K562 (cell line): ENCODE results near the gene BCAS3. TPM values are rescaled to one million over a fixed set of nuclear protein-coding genes. Genes with fewer than 3 reads are reported as not detected.

ENCODE experiments used
- ADNP ChIP-seq: fragments of 200-800 bp; sonication (Bioruptor generic); IDR thresholded peaks from 2 replicates; pipeline ENCODE4 v1.6.1; 2016; ENCODE audit warnings: missing genetic modification characterization, missing compliant biosample characterization
- BRD4 ChIP-seq: fragments of 200-600 bp; sonication (generic); IDR thresholded peaks from 2 replicates; pipeline ENCODE4 v1.6.1; 2017; ENCODE audit warnings: inconsistent platforms
- BRF1 ChIP-seq: IDR thresholded peaks from 3 replicates; pipeline ENCODE4 v1.6.1; 2011; ENCODE audit warnings: borderline replicate concordance, mild to moderate bottlenecking; ENCODE audit not compliant: insufficient read length; ENCODE audit errors: extremely low read depth
- CC2D1A ChIP-seq: fragments of 450-650 bp; IDR thresholded peaks from 2 replicates; pipeline ENCODE4 v1.6.1; 2017; ENCODE audit warnings: mild to moderate bottlenecking
- CHD4 ChIP-seq: fragments of 200-600 bp; sonication (generic); IDR thresholded peaks from 3 replicates; pipeline ENCODE4 v1.6.1; 2012; ENCODE audit warnings: low read depth, mild to moderate bottlenecking, mixed read lengths, low read length, inconsistent platforms; ENCODE audit not compliant: insufficient read depth, insufficient replicate concordance, poor library complexity, severe bottlenecking
- HBP1 ChIP-seq: fragments of 450-650 bp; formaldehyde crosslinking; IDR thresholded peaks from 2 replicates; pipeline ENCODE4 v1.4.0; 2022; ENCODE audit warnings: missing genetic modification characterization
- ID3 ChIP-seq, 2 experiments: fragments of 250-450 bp in 1 of 2; fragments of 450-650 bp in 1 of 2; sonication (Bioruptor Pico) in 1 of 2; IDR thresholded peaks; 2 replicates each; pipeline versions ENCODE4 v1.6.1 to v1.8.0; 2016 to 2021; ENCODE audit warnings: mild to moderate bottlenecking in 2 of 2, moderate library complexity in 2 of 2, missing compliant biosample characterization in 1 of 2, missing genetic modification characterization in 1 of 2
- JUNB ChIP-seq: fragments of 450-650 bp; formaldehyde crosslinking; conservative IDR thresholded peaks from 2 replicates; pipeline ENCODE4 v1.4.0; 2020; ENCODE audit warnings: mild to moderate bottlenecking
- NR2C2 ChIP-seq, 2 experiments: fragments of 200-800 bp in 1 of 2; sonication (Bioruptor generic) in 1 of 2; sonication (generic) in 1 of 2; formaldehyde crosslinking in 1 of 2; IDR thresholded peaks; 2 replicates each; pipeline versions ENCODE4 v1.6.1 to v1.8.0; 2016 to 2022; ENCODE audit warnings: mild to moderate bottlenecking in 1 of 2, missing compliant biosample characterization in 1 of 2, missing genetic modification characterization in 1 of 2, missing genetic modification reagents in 1 of 2
- POLR2AphosphoS2 ChIP-seq: IDR thresholded peaks from 2 replicates; pipeline ENCODE4 v1.6.1; 2012; ENCODE audit warnings: low read length, improper control_type of control experiment
- RCOR1 ChIP-seq, 2 experiments: IDR thresholded peaks; 2 replicates each; pipeline ENCODE4 v1.6.1; 2012; ENCODE audit warnings: low read depth in 2 of 2, low read length in 2 of 2, borderline replicate concordance in 1 of 2, improper control_type of control experiment in 1 of 2
- SIX5 ChIP-seq, 2 experiments: IDR thresholded peaks; 2 replicates each; pipeline ENCODE4 v1.6.1; 2011; ENCODE audit warnings: low read length in 2 of 2, borderline replicate concordance in 1 of 2, low read depth in 1 of 2, mild to moderate bottlenecking in 1 of 2, moderate library complexity in 1 of 2; ENCODE audit not compliant: insufficient read depth in 1 of 2
- ZBED1 ChIP-seq: IDR thresholded peaks from 2 replicates; pipeline ENCODE4 v1.6.1; 2014
- ZNF253 ChIP-seq: fragments of 250-450 bp; sonication (Bioruptor Pico); conservative IDR thresholded peaks from 2 replicates; pipeline ENCODE4 v1.6.1; 2021; ENCODE audit warnings: mild to moderate bottlenecking
- polyA plus RNA-seq, 8 experiments: library from polyadenylated mRNA; depleted of rRNA in 4 of 8; stranded (reverse) in 5 of 8; unstranded in 3 of 8; fragments of >200 nt; fragmentation: Nextera tagmentation in 2 of 8; fragmentation: Illumina TruSeq in 1 of 8; extraction: Ambion mirVana in 2 of 8; extraction: Trizol in 1 of 8; gene quantifications; 2 replicates each; pipeline versions ENCODE4 v1.2.1 to v1.2.3, GENCODE V29; 2011 to 2014; ENCODE audit warnings: inconsistent platforms in 1 of 8, missing spikeins in 1 of 8
- total RNA-seq, 7 experiments: library from RNA; depleted of rRNA in 6 of 7; stranded (reverse); fragments of >200 nt in 6 of 7; fragmentation: Illumina TruSeq in 2 of 7; extraction: Trizol in 2 of 7; gene quantifications; 2 replicates each; pipeline versions ENCODE4 v1.2.1 to v1.2.3, GENCODE V29; 2011 to 2021; ENCODE audit warnings: low replicate concordance in 1 of 7
- TF ChIP-seq, protein P1 (sequence below), 2 experiments: IDR thresholded peaks; 2 replicates each; pipeline ENCODE4 v1.6.1; 2012; ENCODE audit warnings: improper control_type of control experiment in 2 of 2, low read depth in 2 of 2, low read length in 2 of 2, borderline replicate concordance in 1 of 2

BCAS3 gene
- total and polyA plus RNA-seq, 9 of the 15 experiments (the other 6 are each of a cell fraction or from before 2014, with no cell fraction given): 1.9 to 5.5 (median 3.5) TPM

- TF ChIP-seq, protein P1, sequence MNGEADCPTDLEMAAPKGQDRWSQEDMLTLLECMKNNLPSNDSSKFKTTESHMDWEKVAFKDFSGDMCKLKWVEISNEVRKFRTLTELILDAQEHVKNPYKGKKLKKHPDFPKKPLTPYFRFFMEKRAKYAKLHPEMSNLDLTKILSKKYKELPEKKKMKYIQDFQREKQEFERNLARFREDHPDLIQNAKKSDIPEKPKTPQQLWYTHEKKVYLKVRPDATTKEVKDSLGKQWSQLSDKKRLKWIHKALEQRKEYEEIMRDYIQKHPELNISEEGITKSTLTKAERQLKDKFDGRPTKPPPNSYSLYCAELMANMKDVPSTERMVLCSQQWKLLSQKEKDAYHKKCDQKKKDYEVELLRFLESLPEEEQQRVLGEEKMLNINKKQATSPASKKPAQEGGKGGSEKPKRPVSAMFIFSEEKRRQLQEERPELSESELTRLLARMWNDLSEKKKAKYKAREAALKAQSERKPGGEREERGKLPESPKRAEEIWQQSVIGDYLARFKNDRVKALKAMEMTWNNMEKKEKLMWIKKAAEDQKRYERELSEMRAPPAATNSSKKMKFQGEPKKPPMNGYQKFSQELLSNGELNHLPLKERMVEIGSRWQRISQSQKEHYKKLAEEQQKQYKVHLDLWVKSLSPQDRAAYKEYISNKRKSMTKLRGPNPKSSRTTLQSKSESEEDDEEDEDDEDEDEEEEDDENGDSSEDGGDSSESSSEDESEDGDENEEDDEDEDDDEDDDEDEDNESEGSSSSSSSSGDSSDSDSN (IDR thresholded peaks at IDR 0.05; ENCODE audit: borderline replicate concordance in 1 of 2, low read depth in 2 of 2, low read length in 2 of 2): no peak
- no peak for TF ChIP-seq BRD4
- TF ChIP-seq NR2C2 (CRISPR knock-in tag; IDR thresholded peaks at IDR 0.05): no peak
- TF ChIP-seq NR2C2 (tag; IDR thresholded peaks at IDR 0.05): peak; percentile 20; the same call in 1 of the 2 replicates
- no peak for TF ChIP-seq ZBED1
- TF ChIP-seq HBP1 (CRISPR knock-in tag): no peak
- no peak for TF ChIP-seq ID3 (CRISPR knock-in tag; IDR thresholded peaks at IDR 0.05)
- no peak for TF ChIP-seq ID3 (tag; IDR thresholded peaks at IDR 0.05)
- TF ChIP-seq CC2D1A: no peak
- no peak for TF ChIP-seq POLR2AphosphoS2
- no peak for TF ChIP-seq CHD4
- no peak for TF ChIP-seq BRF1
- TF ChIP-seq ADNP (tag): no peak
- TF ChIP-seq JUNB (CRISPR knock-in tag): no peak
- no peak for TF ChIP-seq SIX5 (IDR thresholded peaks at IDR 0.05; ENCODE audit: borderline replicate concordance in 1 of 2, insufficient read depth in 1 of 2, low read depth in 1 of 2, low read length in 2 of 2)
- no peak for TF ChIP-seq RCOR1 (IDR thresholded peaks at IDR 0.05; ENCODE audit: borderline replicate concordance in 1 of 2, low read depth in 2 of 2, low read length in 2 of 2)
- TF ChIP-seq ZNF253 (CRISPR knock-in tag): no peak
These were observed 387.7 kb downstream of the BCAS3 start (continued) for GRCh38 chr17:61065263-61065773.
